ENCODE data around the gene RSRC2.
"Not testable (repeated sequence)": the region's sequence is repeated elsewhere in the genome, so short reads cannot be mapped to it uniquely, and the experiment has no call there.

The RSRC2 gene

DNA sequence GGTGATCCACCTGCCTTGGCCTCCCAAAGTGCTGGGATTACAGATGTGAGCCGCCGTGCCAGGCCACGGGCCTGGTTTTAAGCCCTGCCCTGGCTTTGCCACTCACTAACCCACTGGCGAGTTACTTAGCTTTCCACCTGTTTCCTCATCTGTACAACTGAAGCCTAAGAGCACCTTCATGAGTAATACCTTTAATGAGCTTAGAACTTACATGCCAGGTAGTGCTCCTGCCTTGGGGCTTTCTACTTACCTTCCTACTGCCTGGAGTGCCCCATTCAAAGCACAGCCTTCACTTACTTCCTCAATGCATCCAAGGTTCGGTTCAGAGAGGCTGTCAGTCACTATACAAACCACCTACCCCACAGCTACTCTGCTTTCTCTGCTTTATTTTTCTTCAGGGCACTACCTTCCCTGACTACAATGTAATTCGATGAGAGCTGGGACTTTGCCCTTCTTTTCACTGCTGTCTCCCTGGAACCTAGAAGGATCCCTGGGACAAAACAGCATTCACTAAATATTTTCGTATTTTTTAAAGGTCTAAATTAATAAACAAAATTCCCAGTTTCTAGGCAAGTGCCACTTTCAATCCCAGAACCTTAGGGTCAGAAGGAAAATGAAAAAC is 39.8 kb downstream of the RSRC2 start:
- no peak for DNase-seq

- not testable (repeated sequence) for DNase-seq
Measured at GRCh38 chr12:122486360-122486759, 40.4 kb downstream of the RSRC2 start.

GRCh38 chr12:122484385-122484784 is 42.4 kb downstream of the RSRC2 start:
- DNase-seq, result not testable (repeated sequence)

DNA sequence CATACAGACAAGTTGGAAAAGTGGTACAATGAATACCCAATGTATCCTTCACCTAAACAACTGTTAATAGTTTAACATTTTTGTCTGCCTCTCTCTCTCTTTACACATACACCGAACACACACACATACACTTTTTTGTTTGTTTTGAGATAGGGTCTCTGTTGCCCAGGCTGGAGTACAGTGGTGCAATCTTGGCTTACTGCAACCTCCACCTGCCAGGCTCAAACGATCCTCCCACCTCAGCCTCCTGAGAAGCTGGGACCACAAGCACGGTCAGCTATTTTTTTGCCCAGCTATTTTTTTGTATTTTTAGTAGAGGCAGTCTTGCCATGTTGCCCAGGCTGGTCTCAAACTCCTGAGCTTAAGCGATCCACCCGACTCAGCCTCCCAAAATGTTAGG is 42.8 kb downstream of the RSRC2 start:
- no peak for DNase-seq

GRCh38 chr12:122481861-122482260 is 44.9 kb downstream of the RSRC2 start:
- DNase-seq, result no peak

- DNase-seq, result no peak
Measured at GRCh38 chr12:122480753-122481152, 46.0 kb downstream of the RSRC2 start.

GRCh38 chr12:122474324-122474716 is 52.4 kb downstream of the RSRC2 start:
- no peak for DNase-seq

- no peak for DNase-seq
Measured at GRCh38 chr12:122473543-122474323, 53.0 kb downstream of the RSRC2 start.

DNA sequence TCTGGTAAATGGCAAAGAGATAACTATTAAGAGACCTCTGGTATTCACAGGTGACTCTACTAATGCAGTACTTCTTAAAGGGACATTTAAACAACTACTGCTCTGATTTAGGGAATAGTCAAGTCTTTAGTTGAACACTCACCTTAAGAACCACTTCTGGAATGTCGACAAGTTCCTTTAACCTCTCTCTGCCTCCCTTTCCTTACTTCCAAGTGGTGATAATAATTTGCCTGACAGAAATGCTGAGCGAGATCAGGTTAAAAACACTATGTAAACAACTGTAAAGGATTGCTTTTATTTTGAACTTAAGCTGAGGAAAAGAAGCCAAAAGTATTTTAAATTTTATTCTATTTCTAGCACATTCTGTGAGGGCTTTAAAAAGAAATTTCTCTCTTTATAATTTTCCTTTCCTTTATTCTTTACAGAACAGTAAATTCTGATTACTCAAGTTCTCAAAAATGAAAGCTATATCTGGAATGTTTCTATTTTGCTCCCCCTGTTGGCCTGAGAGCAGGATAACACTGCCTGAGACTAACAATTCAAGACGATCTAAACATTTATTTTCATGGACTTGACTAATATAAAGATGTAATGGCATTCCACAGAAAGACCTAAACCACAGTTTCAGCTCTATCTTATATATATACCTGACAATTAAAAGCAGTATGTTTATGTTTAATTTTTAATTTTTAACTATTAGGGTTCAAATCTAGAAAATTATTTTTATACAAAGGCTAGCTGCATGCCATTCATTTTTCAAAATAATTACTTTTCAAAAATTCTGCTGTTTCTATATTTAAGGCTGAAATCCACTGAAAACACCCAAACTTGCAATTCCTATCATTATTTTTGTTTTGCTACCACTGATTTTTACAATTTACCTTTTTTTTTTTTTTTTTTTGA is 55.2 kb downstream of the RSRC2 start:
- no peak for DNase-seq

DNA sequence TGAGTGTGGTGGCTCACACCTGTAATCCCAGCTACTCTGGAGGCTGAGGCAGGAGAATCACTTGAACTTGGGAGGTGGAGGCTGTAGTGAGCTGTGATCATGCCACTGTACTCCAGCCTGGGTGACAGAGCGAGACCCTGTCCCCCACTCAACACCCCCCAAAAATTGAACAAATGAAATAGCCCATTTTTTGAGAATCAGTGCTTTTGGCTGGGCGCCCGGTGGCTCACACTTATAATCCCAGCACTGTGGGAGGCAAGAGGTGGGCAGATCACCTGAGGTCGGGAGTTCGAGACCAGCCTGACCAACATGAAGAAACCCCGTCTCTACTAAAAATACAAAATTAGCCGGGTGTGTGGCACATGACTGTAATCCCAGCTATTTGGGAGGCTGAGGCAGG is 56.2 kb downstream of the RSRC2 start:
- DNase-seq, result not testable (repeated sequence)

DNA sequence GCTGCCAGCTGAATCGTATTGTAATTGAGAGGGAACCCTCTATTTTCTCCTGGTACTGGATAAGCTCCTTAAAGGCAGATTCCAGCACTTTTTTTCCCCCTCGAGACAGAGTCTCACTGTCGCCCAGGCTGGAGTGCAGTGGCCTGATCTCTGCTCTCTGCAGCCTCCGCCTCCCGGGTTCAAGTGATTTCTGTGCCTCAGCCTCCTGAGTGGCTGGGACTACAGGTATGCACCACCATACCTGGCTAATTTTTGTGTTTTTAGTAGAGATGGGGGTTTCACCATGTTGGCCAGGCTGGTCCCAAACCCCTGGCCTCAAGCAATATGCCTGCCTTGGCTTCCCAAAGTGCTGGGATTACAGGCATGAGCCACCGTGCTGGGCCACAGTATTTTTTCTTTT is 56.9 kb downstream of the RSRC2 start:
- DNase-seq, result not testable (repeated sequence)

DNA sequence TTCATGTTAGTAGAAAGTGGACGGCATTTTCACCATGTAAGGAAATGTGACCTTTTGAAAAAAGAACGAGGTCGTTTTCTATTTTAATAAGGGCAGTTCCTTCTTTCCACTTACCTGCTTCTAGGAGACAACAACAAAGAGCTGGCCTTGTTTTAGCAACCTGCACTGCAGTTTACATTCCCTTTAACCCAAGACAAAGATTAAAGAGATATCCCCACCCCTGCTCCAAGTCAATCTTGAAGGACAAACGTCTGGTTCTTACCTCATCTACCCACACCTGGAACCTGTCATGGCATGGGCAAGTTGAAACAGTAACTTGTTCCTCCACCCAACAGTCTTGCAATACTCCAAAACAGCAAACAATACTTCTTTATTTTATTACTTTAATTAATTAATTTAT is 58.8 kb downstream of the RSRC2 start:
- no peak for DNase-seq

- not testable (repeated sequence) for DNase-seq
Measured at GRCh38 chr12:122464317-122465042, 62.3 kb downstream of the RSRC2 start.

- no peak for DNase-seq
Measured at GRCh38 chr12:122460641-122461040, 66.1 kb downstream of the RSRC2 start.

DNA sequence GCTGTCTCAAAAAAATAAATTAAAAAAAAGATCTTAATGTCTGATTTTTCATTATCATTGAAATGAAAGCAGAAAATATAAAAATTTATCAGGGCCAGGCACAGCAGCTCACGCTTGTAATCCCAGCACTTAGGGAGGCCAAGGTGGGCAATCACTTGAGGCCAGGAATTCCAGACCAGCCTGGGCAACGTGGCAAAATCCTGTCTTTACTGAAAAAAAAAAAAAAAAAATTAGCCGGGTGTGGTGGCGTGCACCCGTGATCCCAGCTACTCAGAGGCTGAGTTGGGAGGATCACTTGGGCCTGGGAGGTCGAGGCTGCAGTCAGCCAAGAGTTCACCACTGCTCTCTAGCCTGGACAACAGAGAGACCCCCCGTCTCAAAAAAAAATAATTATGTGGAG is 66.7 kb downstream of the RSRC2 start:
- DNase-seq, result no peak

DNA sequence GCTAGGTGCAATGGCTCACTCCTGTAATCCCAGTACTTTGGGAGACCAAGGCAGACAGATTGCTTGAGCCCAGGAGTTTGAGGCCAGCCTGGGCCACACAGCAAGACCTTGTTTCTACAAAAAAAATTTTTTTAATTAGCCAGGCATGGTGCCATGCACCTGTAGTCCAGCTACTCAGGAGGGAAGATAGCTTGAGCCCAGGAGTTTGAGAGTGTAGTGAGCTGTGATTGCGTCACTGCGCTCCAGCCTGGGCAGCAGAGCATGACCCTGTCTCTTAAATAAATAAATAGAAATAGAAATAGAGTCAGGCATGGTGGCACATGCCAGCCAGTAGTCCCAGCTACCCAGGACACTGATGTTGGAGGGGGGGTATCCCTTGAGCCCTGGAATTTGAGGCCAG is 67.5 kb downstream of the RSRC2 start:
- DNase-seq, result peak; percentile 27

- no peak for DNase-seq
Measured at GRCh38 chr12:122458105-122459035, 68.4 kb downstream of the RSRC2 start.

GRCh38 chr12:122457627-122458026 is 69.1 kb downstream of the RSRC2 start:
- DNase-seq, result no peak

DNA sequence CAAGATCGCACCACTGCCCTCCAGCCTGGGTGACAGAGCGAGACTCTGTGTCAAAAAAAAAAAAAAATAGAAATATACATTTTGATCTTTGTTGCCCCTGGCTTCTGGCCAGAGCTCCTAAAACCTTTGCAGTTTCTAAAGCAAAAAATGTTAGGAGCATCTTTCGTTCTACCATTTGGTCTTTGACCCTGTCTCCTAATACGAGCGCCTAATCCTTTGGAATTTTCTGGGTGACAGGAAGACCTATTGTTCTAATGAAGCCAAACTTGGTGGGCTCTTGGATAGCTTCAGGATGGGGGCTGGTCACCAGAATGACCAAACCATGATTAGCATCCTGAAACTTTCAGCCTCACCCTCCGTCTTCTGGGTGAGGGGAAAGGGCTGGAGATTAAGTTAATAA is 72.0 kb downstream of the RSRC2 start:
- no peak for DNase-seq

- no peak for DNase-seq
Measured at GRCh38 chr12:122454250-122454721, 72.5 kb downstream of the RSRC2 start.

All from right kidney (tissue), 1 donor.